Neural progenitor cell (in vitro differentiated cells): Measurements from ENCODE around the gene PDGFD. TPM values are rescaled to one million over a fixed set of nuclear protein-coding genes. Genes with fewer than 3 reads are reported as not detected.

Experiments used
- DNase-seq: peaks from one replicate; pipeline ENCODE4 v3.0.0-alpha.2; 2016; ENCODE audit warnings: low spot score
- H2AFZ ChIP-seq: fragments of 200-600 bp; sonication (generic); replicated peaks from 2 replicates; pipeline ENCODE4 v1.6.1; 2016; ENCODE audit warnings: antibody characterized with exemption
- H3F3A ChIP-seq: fragments of 200-600 bp; sonication (generic); 2 replicates; pipeline ENCODE4 v1.6.1; 2016; ENCODE audit warnings: antibody characterized with exemption, low read depth
- H3K27ac ChIP-seq: fragments of 200-600 bp; sonication (generic); 2 replicates; pipeline ENCODE4 v1.5.1; 2016; ENCODE audit warnings: mild to moderate bottlenecking
- H3K27me3 ChIP-seq: fragments of 200-600 bp; sonication (generic); 2 replicates; pipeline ENCODE4 v1.6.1; 2016; ENCODE audit warnings: mild to moderate bottlenecking, moderate library complexity
- H3K36me3 ChIP-seq: fragments of 200-600 bp; sonication (generic); 2 replicates; pipeline ENCODE4 v1.5.1; 2016
- H3K4me1 ChIP-seq: fragments of 200-600 bp; sonication (generic); 2 replicates; pipeline ENCODE4 v1.6.1; 2016; ENCODE audit warnings: mixed run types
- H3K4me2 ChIP-seq: fragments of 200-600 bp; sonication (generic); 2 replicates; pipeline ENCODE4 v1.6.1; 2016
- H3K4me3 ChIP-seq: fragments of 200-600 bp; sonication (generic); 2 replicates; pipeline ENCODE4 v1.5.1; 2016
- H3K79me2 ChIP-seq: fragments of 200-600 bp; sonication (generic); 2 replicates; pipeline ENCODE4 v1.6.1; 2016; ENCODE audit warnings: low read depth
- H3K9ac ChIP-seq: fragments of 200-600 bp; sonication (generic); 2 replicates; pipeline ENCODE4 v1.6.1; 2016
- H3K9me3 ChIP-seq: fragments of 200-600 bp; sonication (generic); 2 replicates; pipeline ENCODE4 v1.5.1; 2016; ENCODE audit warnings: low read depth
- H4K20me1 ChIP-seq: fragments of 200-600 bp; sonication (generic); 2 replicates; pipeline ENCODE4 v1.6.1; 2016; ENCODE audit warnings: low read depth
- H3K27ac Mint-ChIP-seq: 3 replicates; pipeline ENCODE4 v1.8.0; 2021; ENCODE audit warnings: mixed read lengths
- H3K27me3 Mint-ChIP-seq: 2 replicates; pipeline ENCODE4 v1.8.0; 2022; ENCODE audit warnings: low read depth, mild to moderate bottlenecking, inconsistent platforms, moderate library complexity, mixed read lengths; ENCODE audit not compliant: insufficient read depth
- H3K36me3 Mint-ChIP-seq: 3 replicates; pipeline ENCODE4 v1.8.0; 2021; ENCODE audit warnings: mixed read lengths
- H3K4me1 Mint-ChIP-seq: 3 replicates; pipeline ENCODE4 v1.8.0; 2021; ENCODE audit warnings: mixed read lengths
- H3K4me3 Mint-ChIP-seq: 3 replicates; pipeline ENCODE4 v1.8.0; 2021; ENCODE audit warnings: mild to moderate bottlenecking, moderate library complexity, mixed read lengths
- H3K9me3 Mint-ChIP-seq: 3 replicates; pipeline ENCODE4 v1.8.0; 2020; ENCODE audit warnings: mixed read lengths
- EZH2 ChIP-seq: fragments of 200-600 bp; sonication (generic); IDR thresholded peaks from 2 replicates; pipeline ENCODE4 v1.6.1; 2017; ENCODE audit warnings: antibody characterized with exemption, mild to moderate bottlenecking, moderate library complexity
- EZH2phosphoT487 ChIP-seq: fragments of 200-600 bp; sonication (generic); IDR thresholded peaks from 2 replicates; pipeline ENCODE4 v1.6.1; 2017; ENCODE audit warnings: antibody characterized with exemption
- total RNA-seq: library from RNA; depleted of rRNA; stranded (reverse); fragments of >200 nt; gene quantifications from 2 replicates; pipeline ENCODE4 v1.2.3, GENCODE V29; 2015; ENCODE audit warnings: low replicate concordance
- TF ChIP-seq, protein P1 (sequence below): fragments of 200-600 bp; sonication (generic); IDR thresholded peaks from 2 replicates; pipeline ENCODE4 v1.5.1; 2017; ENCODE audit warnings: antibody characterized with exemption, mild to moderate bottlenecking

The PDGFD gene
- total RNA-seq, 1 donor from 2014 or later, result 3.7 TPM

GRCh38 chr11:103867481-103867880 is 296.5 kb downstream of the PDGFD start:
- no peaks in the 10 kb centered on the region for H3K36me3 Mint-ChIP-seq
- H3K9me3 ChIP-seq, result no peaks in the 10 kb centered on the region

GRCh38 chr11:103863497-103863896 is 300.4 kb downstream of the PDGFD start:
- no peak overlapping the region for H3K9ac ChIP-seq
- Mint-ChIP-seq H3K4me1 (peaks cover 11% of the 10 kb centered on the region), H3K4me3 (no peak overlapping the region), H3K36me3 (no peaks in the 10 kb centered on the region), H3K27ac (no peak overlapping the region), H3K27me3 (no peaks in the 10 kb centered on the region), H3K9me3 (no peaks in the 10 kb centered on the region)
- no peaks in the 10 kb centered on the region for H3F3A ChIP-seq
- H3K4me1 ChIP-seq, result peaks cover 4% of the 10 kb centered on the region
- no peak overlapping the region for H3K27ac ChIP-seq
- no peaks in the 10 kb centered on the region for H4K20me1 ChIP-seq
- no peak for DNase-seq
- H3K79me2 ChIP-seq, result no peaks in the 10 kb centered on the region
- H3K27me3 ChIP-seq, result no peaks in the 10 kb centered on the region
- no peak overlapping the region for H3K4me3 ChIP-seq
- no peaks in the 10 kb centered on the region for H3K9me3 ChIP-seq
- H3K4me2 ChIP-seq, result no peak overlapping the region
- H2AFZ ChIP-seq, result no peak overlapping the region
- TF ChIP-seq EZH2phosphoT487 (no peak), EZH2 (no peak)
- TF ChIP-seq, protein P1, sequence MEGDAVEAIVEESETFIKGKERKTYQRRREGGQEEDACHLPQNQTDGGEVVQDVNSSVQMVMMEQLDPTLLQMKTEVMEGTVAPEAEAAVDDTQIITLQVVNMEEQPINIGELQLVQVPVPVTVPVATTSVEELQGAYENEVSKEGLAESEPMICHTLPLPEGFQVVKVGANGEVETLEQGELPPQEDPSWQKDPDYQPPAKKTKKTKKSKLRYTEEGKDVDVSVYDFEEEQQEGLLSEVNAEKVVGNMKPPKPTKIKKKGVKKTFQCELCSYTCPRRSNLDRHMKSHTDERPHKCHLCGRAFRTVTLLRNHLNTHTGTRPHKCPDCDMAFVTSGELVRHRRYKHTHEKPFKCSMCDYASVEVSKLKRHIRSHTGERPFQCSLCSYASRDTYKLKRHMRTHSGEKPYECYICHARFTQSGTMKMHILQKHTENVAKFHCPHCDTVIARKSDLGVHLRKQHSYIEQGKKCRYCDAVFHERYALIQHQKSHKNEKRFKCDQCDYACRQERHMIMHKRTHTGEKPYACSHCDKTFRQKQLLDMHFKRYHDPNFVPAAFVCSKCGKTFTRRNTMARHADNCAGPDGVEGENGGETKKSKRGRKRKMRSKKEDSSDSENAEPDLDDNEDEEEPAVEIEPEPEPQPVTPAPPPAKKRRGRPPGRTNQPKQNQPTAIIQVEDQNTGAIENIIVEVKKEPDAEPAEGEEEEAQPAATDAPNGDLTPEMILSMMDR, result no peak
- H3K36me3 ChIP-seq, result no peaks in the 10 kb centered on the region

More at GRCh38 chr11:103867481-103867880, 296.5 kb downstream of the PDGFD start:
- no peak overlapping the region for H3K27ac Mint-ChIP-seq
- no peak overlapping the region for H3K4me3 ChIP-seq
- no peak for TF ChIP-seq EZH2
- TF ChIP-seq EZH2phosphoT487, result no peak
- TF ChIP-seq, protein P1, result no peak
- peaks cover 5% of the 10 kb centered on the region for H3K27me3 Mint-ChIP-seq
- no peaks in the 10 kb centered on the region for H3K27me3 ChIP-seq
- no peak overlapping the region for H3K9ac ChIP-seq
- no peak overlapping the region for H2AFZ ChIP-seq
- H3K4me1 ChIP-seq, result peaks cover 4% of the 10 kb centered on the region
- H3K9me3 Mint-ChIP-seq, result no peaks in the 10 kb centered on the region
- H4K20me1 ChIP-seq, result no peaks in the 10 kb centered on the region
- H3K4me1 Mint-ChIP-seq, result peaks cover 5% of the 10 kb centered on the region
- no peak overlapping the region for H3K4me3 Mint-ChIP-seq
- H3K4me2 ChIP-seq, result no peak overlapping the region
- H3K36me3 ChIP-seq, result no peaks in the 10 kb centered on the region
- H3F3A ChIP-seq, result no peaks in the 10 kb centered on the region
- H3K27ac ChIP-seq, result no peak overlapping the region
- no peaks in the 10 kb centered on the region for H3K79me2 ChIP-seq
- no peak for DNase-seq

DNA sequence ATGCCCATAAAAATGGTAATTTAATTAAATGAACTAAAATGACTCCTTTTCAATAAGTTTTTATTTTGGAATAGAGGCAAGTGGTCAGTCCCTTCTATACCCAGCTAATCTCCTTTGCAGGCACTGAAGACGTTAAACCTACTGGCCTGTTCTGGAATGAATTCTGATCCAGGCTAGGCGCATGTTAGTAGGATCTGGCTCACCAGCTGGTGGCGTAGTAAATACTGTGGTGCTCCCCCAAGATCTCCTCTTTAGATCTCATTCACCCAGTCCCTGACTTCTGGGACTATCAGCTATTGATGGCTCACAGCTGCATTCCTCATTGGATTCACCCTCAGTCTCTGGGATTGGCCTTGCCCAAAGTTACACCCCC is 301.2 kb downstream of the PDGFD start:
- TF ChIP-seq EZH2phosphoT487, result no peak
- TF ChIP-seq, protein P1, result peak; percentile 14
- Histone ChIP-seq H3K27me3 (no peaks in the 10 kb centered on the region), H3K9me3 (no peaks in the 10 kb centered on the region), H3K4me2 (no peak overlapping the region), H3F3A (no peaks in the 10 kb centered on the region), H3K9ac (no peak overlapping the region), H3K36me3 (no peaks in the 10 kb centered on the region), H4K20me1 (no peaks in the 10 kb centered on the region), H3K79me2 (no peaks in the 10 kb centered on the region), H3K4me1 (peaks cover 4% of the 10 kb centered on the region), H3K4me3 (no peak overlapping the region), H2AFZ (no peak overlapping the region), H3K27ac (no peak overlapping the region)
- H3K27me3 Mint-ChIP-seq, result no peaks in the 10 kb centered on the region
- peak; percentile 13 for DNase-seq
- H3K36me3 Mint-ChIP-seq, result no peaks in the 10 kb centered on the region
- H3K4me3 Mint-ChIP-seq, result no peak overlapping the region
- no peak overlapping the region for H3K27ac Mint-ChIP-seq
- H3K9me3 Mint-ChIP-seq, result no peaks in the 10 kb centered on the region
- peaks cover 11% of the 10 kb centered on the region for H3K4me1 Mint-ChIP-seq
